ENCODE results near the gene FIGN. TPM values are rescaled to one million over a fixed set of nuclear protein-coding genes. Genes with fewer than 3 reads are reported as not detected.

Gene FIGN
- total RNA-seq, 2 donors from 2014 or later: 8.9 to 9.8 TPM

DNA sequence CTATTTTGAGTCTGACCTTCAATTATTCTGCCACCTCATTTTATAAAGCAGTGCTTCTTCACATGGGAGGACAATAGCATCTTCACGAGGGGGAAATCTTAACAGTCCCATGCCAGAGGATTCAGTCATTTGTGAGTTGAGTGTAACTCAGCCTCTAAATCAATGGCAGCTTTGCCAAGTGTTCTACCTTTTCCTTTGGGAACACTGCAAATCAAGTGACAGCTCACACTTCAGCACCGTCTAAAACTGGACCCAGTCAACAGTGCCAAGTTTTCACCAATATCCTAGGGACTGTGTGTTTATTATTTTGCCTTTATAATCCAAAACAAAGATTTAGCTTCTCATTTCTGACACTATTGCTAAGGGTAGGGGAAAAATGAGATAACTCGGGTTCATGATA is 133.6 kb downstream of the FIGN start:
- Histone ChIP-seq H3K36me3 (no peaks in the 10 kb centered on the region), H3K9me3 (no peaks in the 10 kb centered on the region), H3K4me3 (no peak overlapping the region), H3K27ac (peak overlapping the region in 1 of 2 donors; percentile 49), H3K27me3 (no peaks in the 10 kb centered on the region), H3K4me1 (peaks cover 0 to 6% of the 10 kb centered on the region in 2 donors)
- TF ChIP-seq, protein P1, sequence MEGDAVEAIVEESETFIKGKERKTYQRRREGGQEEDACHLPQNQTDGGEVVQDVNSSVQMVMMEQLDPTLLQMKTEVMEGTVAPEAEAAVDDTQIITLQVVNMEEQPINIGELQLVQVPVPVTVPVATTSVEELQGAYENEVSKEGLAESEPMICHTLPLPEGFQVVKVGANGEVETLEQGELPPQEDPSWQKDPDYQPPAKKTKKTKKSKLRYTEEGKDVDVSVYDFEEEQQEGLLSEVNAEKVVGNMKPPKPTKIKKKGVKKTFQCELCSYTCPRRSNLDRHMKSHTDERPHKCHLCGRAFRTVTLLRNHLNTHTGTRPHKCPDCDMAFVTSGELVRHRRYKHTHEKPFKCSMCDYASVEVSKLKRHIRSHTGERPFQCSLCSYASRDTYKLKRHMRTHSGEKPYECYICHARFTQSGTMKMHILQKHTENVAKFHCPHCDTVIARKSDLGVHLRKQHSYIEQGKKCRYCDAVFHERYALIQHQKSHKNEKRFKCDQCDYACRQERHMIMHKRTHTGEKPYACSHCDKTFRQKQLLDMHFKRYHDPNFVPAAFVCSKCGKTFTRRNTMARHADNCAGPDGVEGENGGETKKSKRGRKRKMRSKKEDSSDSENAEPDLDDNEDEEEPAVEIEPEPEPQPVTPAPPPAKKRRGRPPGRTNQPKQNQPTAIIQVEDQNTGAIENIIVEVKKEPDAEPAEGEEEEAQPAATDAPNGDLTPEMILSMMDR (IDR thresholded peaks at IDR 0.05): no peak
- no peak for DNase-seq (ENCODE audit: low spot score)

DNA sequence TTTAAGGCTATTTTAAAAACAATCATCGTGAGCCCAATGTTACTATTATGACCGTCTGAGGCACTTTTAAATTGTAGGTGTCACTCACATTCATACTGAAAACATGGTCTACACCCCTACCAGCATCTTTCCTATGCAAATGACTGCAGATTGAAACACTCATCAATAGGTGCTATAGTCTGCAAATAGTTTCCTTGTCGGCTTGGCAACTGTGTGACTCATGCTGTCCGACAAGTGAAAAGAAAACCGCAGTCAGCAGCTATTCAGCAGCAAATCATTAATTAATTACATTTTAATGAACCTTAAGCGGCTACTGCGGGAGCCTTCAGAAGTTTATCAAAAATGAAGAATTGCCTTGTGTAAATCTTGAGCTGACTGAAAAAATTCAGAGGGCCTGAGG is 134.4 kb downstream of the FIGN start:
- peak overlapping the region in 1 of 2 donors; percentile 49 for H3K27ac ChIP-seq
- H3K27me3 ChIP-seq: no peaks in the 10 kb centered on the region
- peaks cover 0 to 6% of the 10 kb centered on the region in 2 donors for H3K4me1 ChIP-seq
- no peak overlapping the region for H3K4me3 ChIP-seq
- TF ChIP-seq, protein P1 (IDR thresholded peaks at IDR 0.05): no peak
- DNase-seq (ENCODE audit: low spot score): no peak
- H3K9me3 ChIP-seq: no peaks in the 10 kb centered on the region
- no peaks in the 10 kb centered on the region for H3K36me3 ChIP-seq

DNA sequence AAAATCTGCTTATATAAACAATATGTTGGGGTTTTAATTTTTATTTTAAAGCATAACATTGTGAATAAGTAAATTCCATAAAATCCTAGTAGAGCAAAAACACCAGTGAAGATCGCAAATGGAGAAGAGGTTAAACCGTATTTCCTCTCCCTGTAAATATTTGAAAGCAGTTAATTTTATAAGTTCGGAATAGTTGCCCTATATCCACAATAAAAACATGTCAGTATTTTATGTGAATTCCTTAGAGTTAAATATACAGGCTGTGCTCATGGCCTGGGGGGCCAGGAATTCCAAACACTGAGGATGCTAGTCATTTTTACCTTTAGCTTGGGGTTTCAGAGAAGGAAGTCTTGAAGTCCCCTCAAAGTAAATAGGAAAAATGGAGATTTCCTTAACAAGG is 135.0 kb downstream of the FIGN start:
- H3K36me3 ChIP-seq: no peaks in the 10 kb centered on the region
- H3K4me3 ChIP-seq: no peak overlapping the region
- peaks cover 0 to 6% of the 10 kb centered on the region in 2 donors for H3K4me1 ChIP-seq
- TF ChIP-seq, protein P1 (IDR thresholded peaks at IDR 0.05): no peak
- no peak for DNase-seq (ENCODE audit: low spot score)
- H3K9me3 ChIP-seq: no peaks in the 10 kb centered on the region
- H3K27ac ChIP-seq: no peak overlapping the region
- H3K27me3 ChIP-seq: no peaks in the 10 kb centered on the region

DNA sequence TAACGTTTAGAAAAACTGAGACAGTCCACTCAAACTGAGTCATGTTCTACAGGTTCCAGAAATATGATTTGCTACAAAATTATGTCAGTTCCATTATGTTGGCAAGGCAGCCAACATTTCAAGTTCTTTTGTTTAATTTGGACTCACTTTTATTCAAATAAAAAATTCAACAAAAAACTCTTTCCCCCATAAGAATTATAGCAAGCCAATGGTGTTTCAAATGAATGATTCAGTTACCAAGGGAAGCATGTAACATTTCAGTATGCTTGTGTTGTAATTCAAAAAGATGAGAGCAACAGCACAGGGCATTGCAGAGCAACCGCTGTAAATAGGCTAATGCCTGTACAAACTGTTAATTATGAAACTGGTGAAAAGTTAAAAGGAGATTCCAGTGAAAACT is 140.8 kb downstream of the FIGN start:
- Histone ChIP-seq H3K9me3 (no peaks in the 10 kb centered on the region), H3K27me3 (no peaks in the 10 kb centered on the region), H3K27ac (no peak overlapping the region), H3K36me3 (no peaks in the 10 kb centered on the region), H3K4me1 (no peaks in the 10 kb centered on the region), H3K4me3 (no peak overlapping the region)
- no peak for DNase-seq (ENCODE audit: low spot score)
- TF ChIP-seq, protein P1 (IDR thresholded peaks at IDR 0.05): no peak

DNA sequence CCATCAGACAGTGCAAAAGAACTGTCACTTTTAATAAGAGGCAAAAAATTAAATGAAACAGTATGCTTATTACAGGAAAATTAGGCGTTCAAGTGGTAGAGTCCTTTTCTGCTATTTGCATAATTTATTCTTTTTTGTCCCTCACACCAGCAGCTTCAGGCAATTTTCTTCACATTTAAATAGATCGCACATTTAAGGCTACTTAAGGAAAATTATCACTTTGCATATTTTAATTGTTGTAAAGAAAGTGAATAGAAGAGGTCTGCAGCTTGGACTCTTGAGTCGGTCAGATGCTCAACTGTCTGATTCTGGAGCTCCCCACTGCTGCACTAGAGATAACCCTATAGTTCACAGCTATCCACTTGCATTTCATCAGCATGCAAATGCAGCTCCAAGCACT is 141.3 kb downstream of the FIGN start:
- Histone ChIP-seq H3K27me3 (no peaks in the 10 kb centered on the region), H3K4me3 (no peak overlapping the region), H3K27ac (no peak overlapping the region), H3K4me1 (no peaks in the 10 kb centered on the region), H3K36me3 (no peaks in the 10 kb centered on the region), H3K9me3 (no peaks in the 10 kb centered on the region)
- TF ChIP-seq, protein P1 (IDR thresholded peaks at IDR 0.05): no peak
- DNase-seq (ENCODE audit: low spot score): no peak

DNA sequence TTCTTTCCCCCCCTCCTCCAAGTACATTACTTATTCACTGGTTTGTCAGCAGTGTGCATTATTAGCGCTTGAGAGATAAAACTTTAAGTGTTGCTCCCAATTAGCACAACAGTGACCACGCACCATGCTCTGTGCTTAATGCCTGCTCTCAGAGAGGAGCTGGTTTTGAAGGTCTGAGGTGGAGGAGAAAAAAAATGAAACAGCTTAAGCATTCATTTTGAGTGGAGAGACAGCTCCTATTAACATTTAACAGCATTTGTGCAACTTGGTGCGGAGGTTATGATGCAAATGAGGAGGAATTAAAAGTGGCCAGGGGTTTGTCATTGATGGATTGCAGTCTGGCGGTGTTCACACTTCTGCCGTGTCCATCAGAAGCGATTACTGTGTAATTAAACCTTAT is 141.8 kb downstream of the FIGN start:
- Histone ChIP-seq H3K9me3 (no peaks in the 10 kb centered on the region), H3K4me1 (no peaks in the 10 kb centered on the region), H3K4me3 (no peak overlapping the region), H3K27me3 (no peaks in the 10 kb centered on the region), H3K36me3 (no peaks in the 10 kb centered on the region), H3K27ac (no peak overlapping the region)
- TF ChIP-seq, protein P1 (IDR thresholded peaks at IDR 0.05): no peak
- no peak for DNase-seq (ENCODE audit: low spot score)
